HG02678 (cell line): ENCODE measurements around the gene TRMT5.

Source experiments
- ATAC-seq: cut with Tn5 transposase; IDR thresholded peaks from one replicate; pipeline ENCODE4 v1.9.1; 2021; ENCODE audit warnings: mild to moderate bottlenecking, moderate library complexity; ENCODE audit not compliant: unreplicated experiment

The TRMT5 gene

DNA sequence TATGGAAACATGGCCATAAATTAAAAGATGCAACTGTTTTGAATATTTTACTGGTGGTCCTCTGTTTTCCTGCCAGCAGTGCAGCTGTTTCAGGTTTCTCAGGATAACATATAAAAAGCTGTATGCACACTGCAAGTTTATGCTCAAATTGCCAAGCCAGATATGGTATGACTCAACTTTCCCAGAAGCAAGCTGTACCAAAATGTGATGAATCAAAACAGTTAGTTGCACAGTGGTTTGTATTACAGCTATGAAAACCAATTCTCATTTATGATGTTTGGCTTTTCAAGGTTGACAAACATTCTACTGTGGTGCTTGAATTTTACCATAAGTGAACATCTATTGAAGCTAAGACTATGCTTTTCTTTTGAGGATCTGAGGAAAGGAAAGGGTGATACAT, 15.5 kb downstream of the TRMT5 start:
- ATAC-seq, result no peak

DNA sequence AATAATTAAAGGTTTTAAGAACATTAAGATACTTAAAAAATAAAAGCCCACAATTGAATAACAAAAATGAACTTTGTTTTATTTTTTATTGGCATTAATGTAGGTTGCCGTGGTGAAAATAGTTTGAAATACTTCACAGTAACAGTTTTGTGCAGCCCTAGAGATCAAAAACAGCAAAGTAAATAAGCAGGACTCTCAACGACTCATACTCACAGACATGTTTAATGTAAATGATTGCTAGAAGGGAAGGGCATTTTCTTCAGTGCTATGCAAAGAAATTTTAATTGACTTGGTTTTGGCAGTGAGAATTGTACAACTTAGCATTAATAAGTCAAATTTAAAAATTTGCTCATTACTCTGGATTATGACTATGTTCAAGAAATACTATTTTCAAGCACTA, 16.0 kb downstream of the TRMT5 start:
- no peak for ATAC-seq

DNA sequence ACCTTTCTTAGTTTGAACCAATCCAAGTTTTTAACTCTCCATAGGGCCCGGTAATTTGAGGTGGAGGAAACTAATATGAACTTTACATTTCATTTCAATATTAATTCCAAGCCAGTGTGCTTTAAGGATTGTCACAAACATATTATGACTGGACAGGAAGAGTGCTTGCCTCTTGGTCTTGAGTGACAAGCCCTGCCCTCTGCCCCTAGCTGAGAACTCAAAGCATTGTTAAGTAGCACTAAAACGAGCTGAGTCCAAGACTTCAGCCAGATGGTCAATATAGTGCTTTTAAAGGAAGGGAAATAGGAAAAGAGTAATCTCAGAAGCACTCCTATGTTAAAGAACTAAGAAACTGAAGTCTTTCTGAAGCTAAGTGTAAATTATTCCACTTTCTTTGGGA, 17.1 kb downstream of the TRMT5 start:
- ATAC-seq, result no peak

DNA sequence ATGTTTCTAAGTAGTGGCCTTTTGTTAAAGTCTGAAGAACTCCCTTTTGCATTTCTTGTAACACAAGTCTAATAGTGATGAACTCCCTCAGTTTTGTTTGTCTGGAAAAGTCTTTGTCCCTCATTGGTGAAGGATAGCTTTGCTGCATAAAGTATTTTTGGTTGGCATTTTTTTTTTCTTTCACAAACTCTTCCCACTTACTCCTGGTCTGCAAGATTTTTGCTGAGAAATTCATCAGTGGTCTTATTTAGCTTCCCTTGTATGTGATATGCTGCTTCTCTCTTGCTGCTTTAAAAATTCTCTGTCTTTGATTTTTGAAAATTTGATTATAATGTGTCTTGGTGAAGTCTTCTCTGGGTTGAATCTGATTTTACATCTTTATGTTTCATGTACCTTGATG, 22.7 kb downstream of the TRMT5 start:
- ATAC-seq, result no peak

DNA sequence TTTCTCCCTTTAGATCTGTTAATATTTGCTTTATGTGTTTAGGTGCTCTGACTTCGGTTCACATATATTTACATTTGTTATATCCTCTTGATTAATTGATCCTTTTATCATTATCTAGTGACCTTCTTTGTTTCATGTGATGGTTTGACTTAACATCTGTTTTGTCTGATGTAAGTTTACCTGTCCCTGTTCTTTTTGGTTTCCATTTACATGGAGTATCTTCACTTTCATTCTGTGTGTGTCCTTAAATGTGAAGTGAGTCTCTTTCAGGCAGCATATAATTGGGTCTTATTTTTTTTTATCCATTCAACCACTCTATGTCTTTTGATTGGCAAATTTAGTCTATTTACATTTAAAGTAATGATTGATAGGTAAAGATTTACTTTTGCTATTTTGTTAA, 24.2 kb downstream of the TRMT5 start:
- ATAC-seq, result no peak

DNA sequence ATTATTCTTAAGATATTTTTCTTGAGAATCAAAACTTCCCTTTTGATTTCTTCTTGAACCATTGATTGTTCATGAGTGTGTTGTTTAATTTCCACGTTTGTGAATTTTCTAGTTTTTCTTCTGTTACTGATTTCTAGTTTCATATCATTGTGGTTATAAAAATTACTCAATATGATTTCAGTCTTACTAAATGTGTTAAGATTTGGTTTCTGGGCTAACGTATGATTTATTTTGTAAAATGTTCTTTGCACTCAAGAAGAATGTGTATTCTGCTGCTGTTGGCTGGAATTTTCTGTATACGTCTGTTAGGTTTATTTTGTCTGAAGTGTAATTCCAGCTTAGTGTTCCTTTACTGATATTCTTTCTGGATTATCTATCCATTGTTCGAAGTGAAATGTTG, 24.7 kb downstream of the TRMT5 start:
- no peak for ATAC-seq

DNA sequence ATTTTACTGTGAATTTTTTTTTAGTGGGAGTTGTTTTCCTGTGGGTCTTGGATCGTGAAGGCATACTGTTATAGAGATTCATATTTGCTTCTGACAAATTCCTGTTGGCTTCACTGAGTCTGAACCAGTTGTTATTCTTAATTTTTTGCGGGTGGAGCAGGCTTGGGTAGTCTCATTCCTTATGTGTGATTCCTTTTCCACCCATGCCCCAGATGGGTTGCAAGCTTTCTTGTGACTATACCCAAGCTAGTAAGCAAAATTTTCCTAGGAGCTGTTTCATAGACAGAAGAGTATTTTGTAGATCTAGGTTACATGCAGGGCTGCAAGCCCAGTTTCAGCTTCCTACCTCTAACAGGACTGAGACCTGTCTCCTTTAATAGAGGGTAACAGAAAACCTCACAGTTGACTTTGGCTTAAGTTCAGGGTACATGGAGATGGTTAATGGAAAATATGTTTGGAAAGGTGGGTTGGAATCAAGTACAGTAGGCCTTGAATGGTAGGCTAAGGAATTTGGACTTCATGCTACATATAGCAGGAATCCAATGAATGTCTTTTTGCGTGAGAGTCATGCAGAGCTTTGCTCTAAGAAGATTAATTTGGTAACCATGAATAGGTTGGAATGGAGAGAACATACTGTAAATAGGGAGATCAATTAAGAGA, 29.0 kb downstream of the TRMT5 start:
- no peak for ATAC-seq

DNA sequence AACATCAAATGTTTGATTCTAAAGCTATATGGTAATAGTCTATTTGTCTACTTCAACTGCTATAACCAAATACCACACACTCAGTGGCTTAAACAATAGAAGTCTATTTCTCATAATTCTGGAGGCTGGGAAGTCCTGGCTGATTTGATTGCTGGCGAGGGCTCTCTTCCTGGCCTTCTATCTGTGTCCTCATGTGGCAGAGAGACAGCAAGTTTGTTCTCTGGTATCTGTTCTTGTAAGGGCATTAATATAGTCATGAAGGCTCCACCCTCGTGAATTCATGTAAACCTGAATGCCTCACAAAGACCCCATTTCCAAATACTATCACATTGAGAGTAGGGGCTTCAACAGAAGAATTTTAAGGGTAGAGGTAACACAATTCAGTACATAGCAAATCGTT, 34.1 kb downstream of the TRMT5 start:
- ATAC-seq, result no peak

DNA sequence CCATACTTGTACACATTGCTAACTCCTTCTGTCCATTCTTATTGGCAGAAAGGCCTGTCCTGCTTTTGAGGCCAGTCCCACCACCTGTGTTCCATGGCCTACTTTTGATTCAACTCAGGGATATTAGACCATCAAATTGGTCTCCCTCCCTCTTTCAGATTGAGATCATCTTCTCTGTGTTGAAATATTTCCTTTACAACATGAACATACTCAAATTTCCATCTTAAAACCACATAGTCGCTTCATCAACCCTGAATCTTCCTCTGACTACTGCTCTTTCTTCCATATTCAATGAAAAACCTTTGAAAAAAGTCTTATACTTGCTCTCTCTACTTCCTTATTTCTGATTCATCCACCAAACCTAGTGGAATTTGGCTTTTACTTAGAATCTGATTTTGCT, 34.9 kb downstream of the TRMT5 start:
- no peak for ATAC-seq

DNA sequence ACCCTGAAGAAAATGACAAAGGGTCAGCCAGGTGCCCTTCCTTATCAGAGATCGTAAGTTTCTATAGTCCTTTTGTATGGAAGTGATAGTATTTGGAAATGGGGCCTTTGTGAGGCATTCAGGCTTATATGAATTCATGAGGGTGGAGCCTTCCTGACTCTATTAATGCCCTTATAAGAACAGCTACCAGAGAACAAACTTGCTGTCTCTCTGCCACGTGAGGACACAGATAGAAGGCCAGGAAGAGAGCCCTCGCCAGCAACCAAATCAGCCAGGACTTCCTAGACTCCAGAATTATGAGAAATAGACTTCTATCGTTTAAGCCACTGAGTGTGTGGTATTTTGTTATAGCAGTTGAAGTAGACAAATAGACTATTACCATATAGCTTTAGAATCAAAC, 36.7 kb downstream of the TRMT5 start:
- no peak for ATAC-seq

DNA sequence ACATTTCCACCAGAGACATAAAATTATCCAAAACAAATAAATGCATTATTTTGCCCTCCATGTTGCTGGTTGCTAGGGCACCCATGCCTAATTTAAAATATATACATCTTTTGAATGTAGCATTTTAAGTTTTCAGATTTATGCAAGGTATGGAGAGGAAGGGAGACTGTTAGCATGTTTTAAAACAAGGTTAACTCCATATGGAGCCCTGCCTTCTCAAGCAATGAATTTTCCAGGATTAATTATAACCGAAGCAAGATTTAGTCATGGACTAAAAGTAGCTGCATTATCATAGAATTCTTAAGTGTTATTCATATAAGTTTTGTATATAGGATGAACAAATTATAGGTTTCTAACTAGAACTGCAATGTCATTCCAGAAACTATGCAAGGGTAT, 37.2 kb downstream of the TRMT5 start:
- no peak for ATAC-seq

DNA sequence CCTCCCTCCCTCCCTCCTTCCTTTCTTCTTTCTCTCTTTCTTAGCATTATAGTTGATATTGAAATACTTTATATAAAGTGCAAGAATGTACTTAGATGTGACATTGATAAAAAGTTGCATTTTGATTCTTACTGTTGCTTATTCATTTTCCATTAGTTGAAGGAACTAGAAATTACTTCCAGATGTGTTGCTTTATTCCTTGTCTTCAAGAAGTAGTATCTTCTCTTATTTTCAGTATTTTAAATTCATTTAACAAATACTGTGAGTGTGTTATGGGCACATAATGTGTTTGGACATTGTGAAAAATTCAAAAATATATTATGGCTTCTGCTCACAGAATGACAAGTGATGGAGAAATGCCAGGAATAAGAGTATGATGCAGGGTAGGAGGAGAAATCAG, 45.6 kb downstream of the TRMT5 start:
- ATAC-seq, result no peak

DNA sequence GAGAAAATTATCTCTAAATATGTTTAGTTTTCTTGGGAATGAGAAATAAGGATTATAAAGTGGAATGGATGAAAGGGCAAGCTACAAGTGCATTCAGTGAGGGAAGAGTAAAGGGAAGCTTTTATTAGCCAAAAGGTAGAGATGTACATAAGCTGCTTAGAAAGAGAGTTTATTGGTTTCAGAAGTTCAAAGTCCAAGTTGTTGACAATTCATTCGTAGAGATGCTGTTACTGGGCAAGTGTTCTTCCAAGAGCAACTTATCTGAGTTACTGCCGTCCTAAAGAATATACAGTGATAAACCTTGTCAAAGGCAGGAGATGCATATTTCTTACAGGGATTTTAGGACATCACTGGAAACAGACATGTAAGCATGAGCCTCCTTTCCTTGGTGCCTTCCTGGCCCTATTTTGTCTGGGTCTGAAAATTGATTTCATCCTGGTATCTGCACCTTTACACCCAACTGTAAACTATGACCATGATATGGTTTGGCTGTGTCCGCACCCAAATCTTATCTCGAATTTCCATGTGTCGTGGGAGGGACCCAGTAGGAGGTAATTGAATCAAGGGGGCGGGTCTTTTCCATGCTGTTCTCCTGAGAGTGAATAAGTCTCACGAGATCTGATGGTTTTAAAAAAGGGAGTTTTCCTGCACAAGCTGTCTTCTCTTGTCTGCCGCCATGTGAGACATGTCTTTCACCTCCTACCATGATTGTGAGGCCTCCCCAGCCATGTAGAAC, 46.8 kb downstream of the TRMT5 start:
- no peak for ATAC-seq

DNA sequence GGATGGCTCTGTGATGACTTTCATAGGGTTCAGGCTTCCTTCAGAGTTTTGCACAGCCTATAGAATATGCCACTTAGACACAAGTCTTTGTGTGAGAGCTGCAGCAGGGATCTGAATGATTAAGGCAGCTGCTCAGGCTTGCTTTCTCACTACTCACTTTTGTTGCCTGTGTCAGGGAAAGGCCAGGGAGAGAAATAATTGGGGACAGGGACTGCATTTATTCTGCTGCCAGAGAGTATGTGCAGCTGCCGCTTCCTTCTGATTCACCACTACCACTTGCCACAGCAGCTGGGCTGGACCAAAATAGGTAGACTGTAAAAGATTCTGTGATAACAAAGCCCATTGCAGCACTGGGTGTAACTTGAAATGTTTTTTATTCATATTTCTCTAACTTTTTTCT, 49.7 kb downstream of the TRMT5 start:
- ATAC-seq, result no peak

DNA sequence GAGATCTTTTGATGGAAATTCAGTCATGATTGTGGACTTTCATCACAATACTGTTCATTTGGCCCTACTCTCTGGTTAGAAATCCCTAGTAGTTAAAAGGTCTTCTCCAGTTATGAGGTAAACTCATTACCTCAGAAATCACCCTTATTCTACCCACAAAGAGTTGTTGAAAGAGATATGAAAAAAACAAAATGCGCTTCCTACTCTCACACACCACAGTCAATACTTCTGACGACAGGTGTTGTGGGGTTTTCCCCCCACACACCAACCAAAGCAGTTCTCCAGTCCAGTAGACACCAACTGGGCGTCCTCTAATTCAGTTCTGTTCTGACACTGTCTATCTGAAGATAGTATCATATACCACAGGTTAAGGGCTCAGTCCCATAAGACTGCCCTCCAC, 54.9 kb downstream of the TRMT5 start:
- peak; percentile 98 for ATAC-seq

DNA sequence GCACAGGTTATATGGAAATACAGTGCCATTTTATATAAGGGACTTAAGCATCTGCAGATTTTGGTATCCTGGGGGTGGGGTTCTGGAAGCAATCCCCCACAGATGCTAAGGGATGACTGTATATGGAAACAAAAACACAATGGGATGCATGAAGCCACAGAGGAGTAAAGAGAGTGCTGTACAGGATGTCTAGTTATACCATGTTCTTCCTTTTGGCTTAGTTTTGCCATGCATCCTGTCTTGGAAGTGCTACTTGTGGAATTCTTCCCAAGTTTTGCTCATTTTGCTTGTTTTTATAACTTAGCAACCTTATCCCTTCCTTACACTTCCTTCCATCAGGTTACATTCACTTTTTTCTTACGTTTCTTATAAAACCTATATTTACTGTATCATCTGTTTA, 55.6 kb downstream of the TRMT5 start:
- no peak for ATAC-seq

DNA sequence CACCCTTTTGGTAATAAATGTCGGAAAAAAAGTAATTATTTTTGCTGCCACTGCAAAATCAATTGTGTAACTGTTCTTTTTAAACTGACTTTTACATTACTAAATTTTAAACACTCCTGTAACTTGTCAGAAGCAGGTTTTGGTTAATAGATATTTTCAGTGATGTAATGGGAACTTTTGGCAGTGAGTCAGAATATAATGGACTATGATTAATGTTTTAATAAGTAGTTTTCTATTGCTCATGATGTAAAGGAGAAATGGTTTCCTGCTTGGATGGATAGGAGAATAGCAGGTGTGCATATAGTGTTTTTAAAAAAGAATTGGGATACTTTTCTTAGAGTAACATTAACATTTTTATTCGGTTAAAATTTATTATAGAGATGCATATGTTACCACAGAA, 58.8 kb downstream of the TRMT5 start:
- no peak for ATAC-seq
